Fibroblast of skin of abdomen (primary cell): ENCODE results near the gene TP53I11.

Source experiments
- DNase-seq: peaks from one replicate; pipeline ENCODE4 v3.0.0-alpha.2; 2013

TP53I11 gene

DNA sequence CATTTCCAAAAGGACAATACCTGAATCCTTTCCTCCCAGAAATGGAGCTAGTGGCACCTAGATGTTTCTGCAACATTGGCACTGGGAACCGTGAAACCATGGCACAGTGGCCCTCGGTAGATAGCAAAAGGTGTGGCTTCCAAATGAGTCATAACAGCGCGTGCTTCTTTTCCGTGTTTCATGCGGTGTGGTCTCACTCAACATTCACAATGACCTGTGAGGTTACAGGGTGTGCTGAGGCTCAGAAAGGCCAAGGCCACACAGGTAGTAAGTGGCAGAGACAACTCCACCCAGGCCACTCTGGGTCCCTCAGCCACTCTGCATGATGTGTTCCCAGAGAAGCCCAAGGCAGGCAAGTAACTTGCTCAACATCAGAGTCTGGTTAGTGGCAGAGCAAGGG, 67.4 kb downstream of the TP53I11 start:
- no peak for DNase-seq
